ENCODE measurements around the gene PAOX. TPM values are rescaled to one million over a fixed set of nuclear protein-coding genes. Genes with fewer than 3 reads are reported as not detected.

PAOX gene
- total and polyA plus RNA-seq, 2 of the 4 experiments (the other 2 are of a cell fraction) = 3.8 to 4.5 TPM

GRCh38 chr10:133366751-133367150, 12.3 kb upstream of the PAOX start:
- H4K8ac ChIP-seq (ENCODE audit: low read depth in 2 of 2, low read length in 2 of 2) = no peak overlapping the region
- no peak overlapping the region for H2BK5ac ChIP-seq (ENCODE audit: low read depth, low read length, poor library complexity, severe bottlenecking)
- no peaks in the 10 kb centered on the region; the same call in 1 of the 2 replicates for H3K9me1 ChIP-seq (ENCODE audit: insufficient read depth, low read length)
- no peak overlapping the region for H3K23ac ChIP-seq (ENCODE audit: low read depth, low read length)
- H2BK20ac ChIP-seq (ENCODE audit: low read depth, low read length) = no peak overlapping the region
- no peak overlapping the region for H4K5ac ChIP-seq (ENCODE audit: low read depth, low read length)
- no peak overlapping the region for H2AK9ac ChIP-seq (replicated peaks; ENCODE audit: low read depth, low read length, poor library complexity)
- no peak overlapping the region for H2AK5ac ChIP-seq (ENCODE audit: low read depth, low read length)
- no peak for ATAC-seq (ENCODE audit: low read depth)
- CTCF ChIA-PET = no interaction called here
- peaks cover 58% of the 10 kb centered on the region for H3K36me3 ChIP-seq (ENCODE audit: control insufficient read depth, insufficient read depth, low read length)
- H3K4me2 ChIP-seq (ENCODE audit: low read depth, low read length) = no peak overlapping the region
- H3K4me3 ChIP-seq (ENCODE audit: insufficient read depth, low read depth, low read length) = no peak overlapping the region
- DNase-seq = no peak
- H3K14ac ChIP-seq (replicated peaks; ENCODE audit: low read depth, low read length) = no peak overlapping the region
- H3K18ac ChIP-seq (ENCODE audit: low read depth, low read length) = no peak overlapping the region
- H3K4me1 ChIP-seq (ENCODE audit: control insufficient read depth, insufficient read depth, low read length) = no peaks in the 10 kb centered on the region
- 98% methylated on average over 6 of the region's 13 CpGs; no CpG with 5 or more reads in 1 of the 2 experiments for WGBS, 2 experiments (ENCODE audit: extremely low coverage in 2 of 2, insufficient read length in 1 of 2)
- BruUV-seq (replicated peaks) = no TSS peak
- intact Hi-C loops (cut with micrococcal nuclease) = no loop called here
- no peaks in the 10 kb centered on the region for H3K27me3 ChIP-seq (ENCODE audit: control insufficient read depth, insufficient read depth, low read length)
- in situ Hi-C loops (cut with MboI; ENCODE audit: low sequenced_read_pairs) = no loop called here
- H4K91ac ChIP-seq (ENCODE audit: insufficient read depth, low read depth, low read length) = no peak overlapping the region
- H3K27ac ChIP-seq (ENCODE audit: insufficient read depth, low read length) = no peak overlapping the region
- dilution Hi-C loops (cut with HindIII; ENCODE audit: low sequenced_read_pairs, unreplicated experiment) = no loop called here
- H4K20me1 ChIP-seq (ENCODE audit: insufficient read depth, low read length) = no peaks in the 10 kb centered on the region
- no peak overlapping the region for H3K4ac ChIP-seq (ENCODE audit: low read depth, low read length)
- TF ChIP-seq RCOR1 (IDR thresholded peaks at IDR 0.05; ENCODE audit: insufficient replicate concordance, low read length) (no peak), RAD21 (IDR thresholded peaks at IDR 0.05; ENCODE audit: low read length) (no peak), POLR2A (IDR thresholded peaks at IDR 0.05; ENCODE audit: low read depth, low read length) (no peak), CEBPB (IDR thresholded peaks at IDR 0.05; ENCODE audit: low read depth, low read length) (no peak), MAFK (IDR thresholded peaks at IDR 0.05; ENCODE audit: low read depth, low read length) (no peak), NFE2L2 (IDR thresholded peaks at IDR 0.05; ENCODE audit: low read depth, low read length) (no peak), ELK1 (IDR thresholded peaks at IDR 0.05; ENCODE audit: borderline replicate concordance, low read depth, low read length) (no peak), MXI1 (IDR thresholded peaks at IDR 0.05; ENCODE audit: borderline replicate concordance, low read depth, low read length) (no peak), BHLHE40 (IDR thresholded peaks at IDR 0.05; ENCODE audit: low read depth, low read length) (no peak), SMC3 (IDR thresholded peaks at IDR 0.05; ENCODE audit: low read depth, low read length) (no peak), CTCF (conservative IDR thresholded peaks at IDR 0.05; ENCODE audit: low read depth, low read length) (no peak), FOS (IDR thresholded peaks at IDR 0.05; ENCODE audit: low read depth, low read length) (no peak), USF2 (IDR thresholded peaks at IDR 0.05; ENCODE audit: low read depth, low read length) (no peak), RFX5 (IDR thresholded peaks at IDR 0.05; ENCODE audit: low read depth, low read length) (no peak), CHD1 (IDR thresholded peaks at IDR 0.05; ENCODE audit: low read depth, low read length) (no peak), MAZ (IDR thresholded peaks at IDR 0.05; ENCODE audit: borderline replicate concordance, low read depth, low read length) (no peak)
- no peak overlapping the region for H3K9ac ChIP-seq (ENCODE audit: low read depth, low read length)
- no peaks in the 10 kb centered on the region for H3K9me3 ChIP-seq (ENCODE audit: control insufficient read depth, insufficient read depth, low read length)
- POLR2A ChIA-PET (ENCODE audit: unreplicated experiment) = no interaction called here
- no peak overlapping the region for H3K56ac ChIP-seq (ENCODE audit: extremely low read depth, insufficient read depth, low read length)
- H3K79me1 ChIP-seq (ENCODE audit: low read depth in 1 of 2, low read length in 2 of 2) = peaks cover under 1 to 6% of the 10 kb centered on the region in 2 experiments; a peak in 3 of 4 replicates
- no peak overlapping the region for H2BK120ac ChIP-seq (ENCODE audit: low read depth, low read length)
- H2BK15ac ChIP-seq (ENCODE audit: low read depth, low read length) = no peak overlapping the region
- H2AFZ ChIP-seq (replicated peaks; ENCODE audit: low read length, poor library complexity) = no peak overlapping the region
